PC-9 (cell line): ENCODE data around the gene DLG2. TPM values are rescaled to one million over a fixed set of nuclear protein-coding genes. Genes with fewer than 3 reads are reported as not detected.

Experiments
- BruUV-seq: library from RNA; stranded (reverse); fragments of 400-500 nt; replicated peaks from 2 replicates; lab custom pipeline; 2021; lab: Mats Ljungman, UMichigan
- CTCF ChIA-PET: fragments of 300-600 bp; sonication (Branson Sonifier 250); formaldehyde crosslinking; loops from one replicate; lab custom pipeline; 2022; ENCODE audit warnings: antibody characterized with exemption; lab: Charles Lee
- POLR2A ChIA-PET: fragments of 300-600 bp; sonication (Branson Sonifier 250); formaldehyde crosslinking; loops from one replicate; lab custom pipeline; 2022; ENCODE audit warnings: antibody characterized with exemption; ENCODE audit not compliant: unreplicated experiment; lab: Charles Lee
- DNase-seq, 2 experiments: peaks; one replicate each; pipeline versions ENCODE4 v3.0.0 to v3.0.0-alpha.2; 2015 to 2022; ENCODE audit warnings: mixed read lengths in 1 of 2
- H2AFZ ChIP-seq: fragments of 200-600 bp; sonication (generic); 2 replicates; pipeline ENCODE4 v1.8.1; 2017; ENCODE audit warnings: antibody characterized with exemption
- H3F3A ChIP-seq: fragments of 200-600 bp; sonication (generic); 2 replicates; pipeline ENCODE4 v1.8.1; 2017; ENCODE audit warnings: antibody characterized with exemption, mild to moderate bottlenecking, low read depth; ENCODE audit not compliant: insufficient read depth
- H3K27ac ChIP-seq: fragments of 200-600 bp; sonication (generic); 2 replicates; pipeline ENCODE4 v1.6.1; 2016; ENCODE audit warnings: mixed run types
- H3K27me3 ChIP-seq: fragments of 200-600 bp; sonication (generic); 2 replicates; pipeline ENCODE4 v1.6.1; 2016; ENCODE audit warnings: low read depth, mixed run types; ENCODE audit not compliant: insufficient read depth
- H3K36me3 ChIP-seq: fragments of 200-600 bp; sonication (generic); 2 replicates; pipeline ENCODE4 v1.6.1; 2016; ENCODE audit warnings: low read depth, mixed run types
- H3K4me1 ChIP-seq: fragments of 200-600 bp; sonication (generic); replicated peaks from 2 replicates; pipeline ENCODE4 v1.6.1; 2016; ENCODE audit warnings: mixed run types; ENCODE audit not compliant: insufficient read depth
- H3K4me2 ChIP-seq: fragments of 200-600 bp; sonication (generic); 2 replicates; pipeline ENCODE4 v1.6.1; 2017; ENCODE audit warnings: mixed run types
- H3K4me3 ChIP-seq: fragments of 200-600 bp; sonication (generic); 2 replicates; pipeline ENCODE4 v1.6.1; 2016; ENCODE audit warnings: mixed run types
- H3K79me2 ChIP-seq: fragments of 200-600 bp; sonication (generic); 2 replicates; pipeline ENCODE4 v1.6.1; 2017; ENCODE audit warnings: low read depth, mixed run types
- H3K9me2 ChIP-seq: fragments of 200-600 bp; sonication (generic); 2 replicates; pipeline ENCODE4 v1.8.1; 2017; ENCODE audit warnings: mild to moderate bottlenecking; ENCODE audit not compliant: insufficient read depth
- H3K9me3 ChIP-seq: fragments of 200-600 bp; sonication (generic); 2 replicates; pipeline ENCODE4 v1.8.1; 2016; ENCODE audit warnings: low read depth; ENCODE audit not compliant: insufficient read depth
- H4K20me1 ChIP-seq: fragments of 200-600 bp; sonication (generic); 2 replicates; pipeline ENCODE4 v1.8.1; 2017; ENCODE audit not compliant: insufficient read depth
- EZH2 ChIP-seq: fragments of 200-600 bp; sonication (generic); IDR thresholded peaks from 2 replicates; pipeline ENCODE4 v1.8.0; 2017; ENCODE audit warnings: antibody characterized with exemption, low read depth
- intact Hi-C: fragments of 100-400 bp; cut with micrococcal nuclease; formaldehyde crosslinking; loops from one replicate; pipeline ENCODE4 v1.10.0; 2022; ENCODE audit not compliant: unreplicated experiment
- total RNA-seq: library from RNA; stranded (reverse); gene quantifications from 2 replicates; pipeline ENCODE4 v1.2.3, GENCODE V29; 2021
- TF ChIP-seq, protein P1 (sequence below): fragments of 200-600 bp; sonication (generic); conservative IDR thresholded peaks from 2 replicates; pipeline ENCODE4 v1.6.1; 2017; ENCODE audit warnings: mixed run types, antibody characterized with exemption, mild to moderate bottlenecking, moderate library complexity

Gene DLG2
- total RNA-seq, 1 experiment from 2014 or later = 6.4 TPM

DNA sequence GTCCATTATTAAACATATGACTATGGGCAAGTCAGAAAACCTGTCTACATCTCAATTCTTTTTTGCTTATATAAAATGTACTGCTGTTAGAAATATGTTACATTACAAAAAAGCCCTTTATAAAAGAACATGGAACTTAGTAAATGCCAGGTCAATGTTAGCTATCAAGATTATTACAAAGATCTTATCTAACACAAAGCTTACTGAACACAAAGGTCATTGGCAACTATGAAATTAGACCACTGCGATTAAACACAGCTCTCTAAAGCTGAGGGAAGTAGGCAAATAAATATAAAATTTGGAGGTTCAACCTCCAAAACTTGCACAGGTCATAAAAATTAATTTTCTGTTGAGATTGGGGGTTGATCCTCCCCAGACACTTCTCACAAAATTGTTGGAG is 1648.2 kb downstream of the DLG2 start:
- CTCF ChIA-PET = no interaction called here
- POLR2A ChIA-PET = no interaction called here
- intact Hi-C loops = no loop called here

DNA sequence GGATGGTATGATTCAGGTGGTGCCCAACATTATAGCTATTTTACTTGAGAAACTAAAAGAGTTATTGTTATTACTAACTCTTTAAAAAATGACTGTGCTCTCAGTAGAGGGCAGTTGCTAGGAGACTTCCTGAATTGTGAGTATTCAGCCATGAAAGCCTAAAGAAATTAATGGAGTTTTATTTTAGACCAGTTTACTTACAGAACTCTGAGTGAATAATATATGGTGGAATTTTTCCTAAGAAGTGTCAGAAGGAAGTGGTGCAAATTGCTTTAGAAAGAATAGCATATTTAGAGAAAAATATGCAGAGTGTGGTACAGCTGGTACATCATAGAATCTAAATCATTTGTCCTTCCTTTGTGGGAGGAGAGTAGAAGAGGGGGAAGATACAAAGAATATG is 1651.1 kb downstream of the DLG2 start:
- Histone ChIP-seq H3K4me3 (no peak overlapping the region), H3K4me1 (no peaks in the 10 kb centered on the region), H2AFZ (no peak overlapping the region), H3F3A (no peaks in the 10 kb centered on the region), H3K9me3 (no peaks in the 10 kb centered on the region), H4K20me1 (no peaks in the 10 kb centered on the region), H3K4me2 (no peak overlapping the region), H3K36me3 (no peaks in the 10 kb centered on the region), H3K79me2 (no peaks in the 10 kb centered on the region), H3K27ac (no peak overlapping the region), H3K27me3 (no peaks in the 10 kb centered on the region), H3K9me2 (no peaks in the 10 kb centered on the region)
- BruUV-seq = no TSS peak
- TF ChIP-seq, protein P1, sequence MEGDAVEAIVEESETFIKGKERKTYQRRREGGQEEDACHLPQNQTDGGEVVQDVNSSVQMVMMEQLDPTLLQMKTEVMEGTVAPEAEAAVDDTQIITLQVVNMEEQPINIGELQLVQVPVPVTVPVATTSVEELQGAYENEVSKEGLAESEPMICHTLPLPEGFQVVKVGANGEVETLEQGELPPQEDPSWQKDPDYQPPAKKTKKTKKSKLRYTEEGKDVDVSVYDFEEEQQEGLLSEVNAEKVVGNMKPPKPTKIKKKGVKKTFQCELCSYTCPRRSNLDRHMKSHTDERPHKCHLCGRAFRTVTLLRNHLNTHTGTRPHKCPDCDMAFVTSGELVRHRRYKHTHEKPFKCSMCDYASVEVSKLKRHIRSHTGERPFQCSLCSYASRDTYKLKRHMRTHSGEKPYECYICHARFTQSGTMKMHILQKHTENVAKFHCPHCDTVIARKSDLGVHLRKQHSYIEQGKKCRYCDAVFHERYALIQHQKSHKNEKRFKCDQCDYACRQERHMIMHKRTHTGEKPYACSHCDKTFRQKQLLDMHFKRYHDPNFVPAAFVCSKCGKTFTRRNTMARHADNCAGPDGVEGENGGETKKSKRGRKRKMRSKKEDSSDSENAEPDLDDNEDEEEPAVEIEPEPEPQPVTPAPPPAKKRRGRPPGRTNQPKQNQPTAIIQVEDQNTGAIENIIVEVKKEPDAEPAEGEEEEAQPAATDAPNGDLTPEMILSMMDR = no peak
- no peak for TF ChIP-seq EZH2
- ChIA-PET POLR2A (no interaction called here), CTCF (no interaction called here)
- no peak for DNase-seq
- intact Hi-C loops = no loop called here

More for the DNA sequence above, 1648.2 kb downstream of the DLG2 start:
- DNase-seq = no peak
- Histone ChIP-seq H3K27me3 (no peaks in the 10 kb centered on the region), H3K4me3 (no peak overlapping the region), H3K4me2 (no peak overlapping the region), H2AFZ (no peak overlapping the region), H3K9me2 (no peaks in the 10 kb centered on the region), H3K27ac (no peak overlapping the region), H3K9me3 (no peaks in the 10 kb centered on the region), H3K79me2 (no peaks in the 10 kb centered on the region), H3K4me1 (no peaks in the 10 kb centered on the region), H3F3A (no peaks in the 10 kb centered on the region), H3K36me3 (no peaks in the 10 kb centered on the region), H4K20me1 (no peaks in the 10 kb centered on the region; the same call in 1 of the 2 replicates)
- no TSS peak for BruUV-seq
- TF ChIP-seq, protein P1 = no peak
- TF ChIP-seq EZH2 = no peak

DNA sequence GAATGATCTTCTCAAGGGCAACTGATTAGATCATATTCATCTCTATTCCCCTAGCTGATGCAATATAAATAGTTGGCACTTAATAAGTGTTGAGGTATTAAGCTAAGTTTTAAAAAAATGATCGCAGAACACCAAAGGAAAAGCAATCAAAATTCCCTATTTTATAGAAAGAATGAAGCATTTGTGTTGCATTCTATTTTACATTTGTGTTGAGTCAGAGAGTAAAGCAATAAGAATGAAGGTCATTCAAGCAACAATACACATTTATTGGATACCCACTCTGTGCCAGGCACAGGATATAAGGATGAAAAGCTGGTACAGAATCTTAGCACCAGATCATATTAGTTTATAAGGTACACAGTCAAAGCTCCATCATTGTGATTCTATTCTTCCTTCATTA is 1654.6 kb downstream of the DLG2 start:
- no peak overlapping the region for H3K4me2 ChIP-seq
- intact Hi-C loops = no loop called here
- H3F3A ChIP-seq = no peaks in the 10 kb centered on the region
- no peaks in the 10 kb centered on the region for H3K79me2 ChIP-seq
- no peaks in the 10 kb centered on the region for H3K9me2 ChIP-seq
- H3K36me3 ChIP-seq = no peaks in the 10 kb centered on the region
- BruUV-seq = no TSS peak
- H3K4me3 ChIP-seq = no peak overlapping the region
- no peak for DNase-seq
- H3K4me1 ChIP-seq = no peaks in the 10 kb centered on the region
- POLR2A ChIA-PET = no interaction called here
- TF ChIP-seq, protein P1 = no peak
- no peak for TF ChIP-seq EZH2
- H3K27me3 ChIP-seq = no peaks in the 10 kb centered on the region
- H4K20me1 ChIP-seq = no peaks in the 10 kb centered on the region
- no peak overlapping the region for H3K27ac ChIP-seq
- no peak overlapping the region for H2AFZ ChIP-seq
- CTCF ChIA-PET = no interaction called here
- H3K9me3 ChIP-seq = no peaks in the 10 kb centered on the region
